HG03139 (cell line): ENCODE measurements around the gene GTPBP4.
"Not testable (repeated sequence)": the region's sequence is repeated elsewhere in the genome, so short reads cannot be mapped to it uniquely, and the experiment has no call there.

Experiments
- ATAC-seq: cut with Tn5 transposase; IDR thresholded peaks from one replicate; pipeline ENCODE4 v1.9.1; 2021; ENCODE audit not compliant: unreplicated experiment

The GTPBP4 gene

DNA sequence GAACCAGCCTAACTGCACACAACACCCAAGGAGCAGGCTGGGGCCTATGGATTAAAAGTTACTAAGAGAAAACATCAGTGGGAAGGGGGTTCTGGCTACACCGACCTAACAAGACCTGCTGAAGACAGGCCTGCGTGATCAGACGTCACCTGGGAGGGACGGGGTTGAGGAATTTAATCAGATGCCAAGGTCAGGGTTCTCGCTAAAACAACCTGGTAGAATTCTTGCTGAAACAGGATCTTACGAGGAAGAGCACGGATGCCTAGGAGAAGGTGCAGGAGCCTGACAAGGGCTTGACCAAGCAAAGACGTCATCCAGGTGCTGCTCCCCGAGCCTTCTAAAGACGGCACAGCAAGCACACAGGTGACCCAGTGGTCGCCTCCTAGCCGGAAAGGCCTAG lies 35.9 kb downstream of the GTPBP4 start:
- no peak for ATAC-seq

GRCh38 chr10:1025683-1026082 lies 37.4 kb downstream of the GTPBP4 start, which contains the start of gene IDI2:
Gene IDI2 (minus strand): TSS chr10:1025859. CDS start chr10:1024723, 1,136 bp downstream.
- no peak for ATAC-seq

DNA sequence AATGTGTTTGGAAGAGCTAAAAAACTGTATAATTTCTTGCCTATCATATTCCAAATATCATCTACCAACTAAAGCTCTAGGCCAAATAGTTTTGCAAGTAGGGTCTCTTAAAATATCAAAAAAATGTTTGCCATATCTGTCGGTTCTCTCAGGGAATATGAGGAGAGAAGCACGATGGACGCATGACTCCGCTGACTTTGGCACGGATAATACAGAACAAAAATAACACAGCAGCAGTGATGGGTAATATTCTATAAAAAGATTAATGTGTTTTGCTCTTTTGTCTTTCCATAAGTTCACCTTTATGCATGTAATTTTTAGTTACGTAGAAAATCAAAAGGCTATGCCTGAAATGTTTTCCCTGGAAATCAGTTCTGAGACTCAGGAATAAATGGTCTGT lies 38.3 kb downstream of the GTPBP4 start:
- ATAC-seq = no peak

GRCh38 chr10:1029838-1030237 lies 41.6 kb downstream of the GTPBP4 start:
- ATAC-seq = no peak

GRCh38 chr10:1033601-1034000 lies 45.4 kb downstream of the GTPBP4 start:
- ATAC-seq = no peak

DNA sequence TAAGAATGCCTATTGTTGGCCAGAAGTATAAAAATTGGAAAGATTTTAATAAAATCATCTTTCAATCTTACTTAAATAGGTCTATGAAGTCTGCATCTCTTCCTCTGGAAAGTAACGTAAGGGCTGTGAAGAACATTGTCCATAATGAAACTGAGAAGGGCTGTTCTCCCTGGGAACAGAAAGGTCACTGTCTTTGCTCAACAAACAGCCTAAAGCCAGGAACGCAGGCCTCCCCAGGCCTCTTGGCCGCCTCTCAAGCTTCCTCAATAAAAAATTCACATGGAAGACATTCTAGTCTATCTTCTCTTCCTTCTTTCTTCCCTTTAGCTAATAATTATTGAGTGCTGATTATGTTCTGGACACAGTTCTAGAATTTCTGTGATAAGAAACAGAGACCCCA lies 46.5 kb downstream of the GTPBP4 start:
- ATAC-seq = no peak

DNA sequence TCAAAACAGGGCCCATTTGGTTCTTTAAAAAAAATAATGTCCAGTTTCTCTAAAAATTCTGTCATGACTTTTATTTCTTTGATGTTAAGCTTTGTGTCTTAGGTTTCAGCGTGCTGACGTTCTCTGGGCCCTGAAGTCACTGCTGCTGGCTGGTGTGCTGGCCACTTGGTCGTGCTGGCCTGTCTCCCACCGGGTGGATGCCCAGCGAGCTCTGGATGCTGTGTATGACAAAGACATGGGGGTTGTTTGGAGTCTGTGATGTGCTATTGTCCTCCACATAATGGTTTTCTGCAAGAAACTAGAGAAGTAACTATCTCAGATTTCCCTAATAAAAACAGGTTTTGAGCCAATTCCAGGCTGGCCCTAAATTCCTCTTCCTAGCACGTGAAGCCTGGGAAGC lies 47.0 kb downstream of the GTPBP4 start:
- no peak for ATAC-seq

- ATAC-seq = no peak
These were observed 48.1 kb downstream of the GTPBP4 start for GRCh38 chr10:1036341-1036791.

- ATAC-seq = no peak
These were observed 48.9 kb downstream of the GTPBP4 start for GRCh38 chr10:1037098-1037497.

DNA sequence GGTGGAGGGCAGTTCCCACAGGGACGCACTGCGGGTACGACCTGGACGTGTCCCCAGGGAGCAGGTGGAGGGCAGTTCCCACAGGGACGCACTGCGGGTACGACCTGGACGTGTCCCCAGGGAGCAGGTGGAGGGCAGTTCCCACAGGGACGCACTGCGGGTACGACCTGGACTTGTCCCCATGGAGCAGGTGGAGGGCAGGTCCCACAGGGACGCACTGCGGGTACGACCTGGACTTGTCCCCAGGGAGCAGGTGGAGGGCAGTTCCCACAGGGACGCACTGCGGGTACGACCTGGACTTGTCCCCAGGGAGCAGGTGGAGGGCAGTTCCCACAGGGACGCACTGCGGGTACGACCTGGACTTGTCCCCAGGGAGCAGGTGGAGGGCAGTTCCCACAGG lies 50.5 kb downstream of the GTPBP4 start:
- not testable (repeated sequence) for ATAC-seq

DNA sequence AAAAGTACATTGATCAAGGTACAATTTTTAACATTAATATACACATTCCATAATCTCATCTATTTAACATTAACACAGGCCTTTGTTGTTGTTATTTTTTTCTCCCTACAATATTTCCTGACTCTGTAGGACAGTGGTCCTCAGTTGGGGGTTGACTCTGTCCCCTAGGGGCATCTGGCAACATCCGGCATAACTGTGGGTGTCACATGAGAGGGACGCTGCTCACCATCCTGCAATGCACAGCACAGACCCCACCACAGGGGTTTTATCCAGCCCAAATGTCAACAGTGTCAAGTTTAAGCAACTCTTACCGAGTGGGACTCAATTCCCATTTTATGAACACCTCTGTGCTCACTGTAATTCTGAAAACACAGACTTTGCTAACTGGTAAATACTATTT lies 51.9 kb downstream of the GTPBP4 start:
- ATAC-seq = no peak

DNA sequence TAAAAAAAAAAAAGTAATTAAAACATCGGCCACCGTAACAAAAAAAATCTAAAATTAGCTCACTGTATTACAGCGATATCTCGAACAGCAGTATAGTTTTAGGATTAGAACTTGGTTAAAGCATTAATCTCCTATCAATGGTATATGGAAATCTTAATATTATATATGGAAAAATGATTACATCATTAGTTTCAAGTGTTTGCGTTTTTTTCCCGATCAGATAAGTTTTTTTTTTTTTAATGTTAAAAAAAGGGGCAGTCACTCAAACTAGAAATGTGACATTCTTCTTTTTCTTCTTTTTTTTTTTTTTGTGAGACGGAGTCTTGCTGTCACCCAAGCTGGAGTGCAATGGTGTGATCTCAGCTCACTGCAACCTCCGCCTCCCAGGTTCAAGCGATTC lies 53.3 kb downstream of the GTPBP4 start:
- ATAC-seq = no peak

- peak; percentile 45 for ATAC-seq
These were observed 55.3 kb downstream of the GTPBP4 start for GRCh38 chr10:1043532-1043995.

DNA sequence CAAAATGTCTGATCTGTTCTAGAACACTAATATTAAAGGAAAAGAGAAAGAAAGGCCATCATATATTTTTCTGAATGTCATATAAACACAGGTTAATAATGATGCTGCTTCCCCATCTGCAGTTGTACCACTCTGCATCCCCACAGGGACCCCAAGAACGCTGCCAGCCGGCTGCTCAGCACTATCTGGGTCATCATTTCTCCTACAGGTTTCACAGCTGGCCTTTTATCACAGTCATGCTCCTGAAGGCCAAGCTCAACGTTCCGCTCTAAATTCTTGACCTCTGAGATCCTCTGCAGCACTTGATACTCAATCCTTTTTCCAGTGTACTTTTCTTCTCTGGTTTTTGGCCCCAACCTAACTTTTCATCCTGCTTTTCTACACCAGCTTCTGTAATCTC lies 55.9 kb downstream of the GTPBP4 start:
- ATAC-seq = no peak

- no peak for ATAC-seq
These were observed 56.7 kb downstream of the GTPBP4 start for GRCh38 chr10:1044964-1045363.

DNA sequence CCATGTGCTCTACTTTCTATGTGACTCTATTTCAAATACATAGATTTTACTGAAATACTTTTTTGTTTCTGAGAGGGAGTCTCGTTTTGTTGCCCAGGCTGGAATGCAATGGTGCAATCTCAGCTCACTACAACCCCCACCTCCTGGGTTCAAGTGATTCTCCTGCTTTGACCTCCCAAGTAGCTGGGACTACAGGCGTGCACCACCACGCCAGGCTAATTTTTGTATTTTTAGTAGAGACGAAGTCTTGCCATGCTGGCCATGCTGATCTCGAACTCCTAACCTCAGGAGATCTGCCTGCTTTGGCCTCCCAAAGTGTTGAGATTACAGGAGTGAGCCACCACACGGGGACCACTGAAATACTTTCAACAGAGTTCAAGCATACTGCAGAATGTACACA lies 57.2 kb downstream of the GTPBP4 start:
- ATAC-seq = no peak

DNA sequence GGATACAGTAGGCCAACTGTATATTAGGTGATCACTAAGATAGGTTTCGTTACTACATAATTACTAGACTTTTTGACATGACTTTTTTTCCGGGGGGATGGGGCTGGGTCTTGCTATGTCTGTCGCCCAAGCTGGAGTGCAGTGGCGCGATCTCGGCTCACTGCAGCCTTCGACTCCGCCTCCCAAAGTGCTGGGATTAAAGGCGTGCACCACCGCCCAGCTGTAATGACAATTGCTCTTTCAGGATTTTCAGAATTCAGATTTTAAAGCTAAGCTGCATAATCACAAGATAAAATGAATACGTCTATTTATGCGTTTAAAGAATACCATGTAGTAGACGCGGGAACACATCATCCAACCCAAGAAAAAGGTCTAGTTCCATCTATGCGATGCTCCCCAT lies 59.7 kb downstream of the GTPBP4 start:
- ATAC-seq = no peak

DNA sequence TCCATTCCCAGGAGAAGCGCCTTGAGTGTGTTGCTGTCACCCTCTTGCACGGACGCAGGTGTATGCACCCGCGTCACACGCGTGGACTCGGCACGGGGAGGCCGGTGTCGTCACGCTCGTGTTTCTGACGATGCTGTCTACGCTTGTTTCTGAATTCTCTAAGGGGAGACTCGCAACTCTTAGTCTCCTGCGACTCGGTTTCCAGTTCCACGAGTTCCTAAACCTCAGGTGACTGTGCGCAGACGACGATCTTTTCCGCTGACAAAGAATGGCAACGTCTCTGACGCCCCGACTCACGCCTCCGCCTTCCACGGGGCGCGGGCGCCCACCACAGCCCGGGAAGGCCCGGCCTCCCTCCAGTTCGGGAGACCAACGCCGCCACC lies 60.1 kb downstream of the GTPBP4 start:
- ATAC-seq = no peak

DNA sequence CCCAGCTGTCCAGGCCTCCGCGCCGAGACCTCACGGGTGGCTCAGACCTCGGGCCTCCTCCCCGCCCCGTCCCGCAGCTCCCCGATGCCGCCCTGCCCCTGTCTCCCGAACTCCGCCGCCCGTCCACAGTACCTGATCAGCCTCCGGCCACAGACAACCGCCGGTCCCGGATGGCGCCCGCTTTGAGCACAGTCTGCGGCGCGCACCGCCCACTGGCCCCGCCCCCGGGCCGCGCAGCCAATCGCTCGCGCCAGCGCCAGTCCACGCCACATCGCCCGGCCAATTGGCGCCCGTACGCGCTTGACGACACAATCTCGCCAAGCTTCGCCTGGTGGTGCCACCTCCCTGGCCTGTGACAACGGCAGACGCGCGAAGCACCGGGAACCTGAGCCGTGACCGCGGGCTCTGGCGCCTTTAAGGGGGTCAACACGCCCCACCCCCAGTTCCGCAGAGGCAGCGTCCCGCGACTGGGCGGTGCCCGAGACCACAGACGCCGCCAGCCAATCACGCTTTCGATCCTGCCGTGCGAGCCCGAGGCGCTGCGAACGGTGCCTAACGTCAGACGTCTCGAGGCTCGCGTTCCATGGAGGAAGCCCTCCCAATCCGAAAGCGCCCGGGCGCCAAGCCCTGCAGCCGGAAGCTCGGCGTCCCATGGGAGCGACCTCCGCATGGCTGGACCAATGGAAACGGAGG lies 60.6 kb downstream of the GTPBP4 start, which contains the start of gene IDI1:
Gene IDI1, minus strand, starts transcription at position 388 of the 693 bp plus-strand sequence. Its CDS starts 116 bp downstream, at position 272.
- ATAC-seq = peak; percentile 79

- ATAC-seq = no peak
These were observed 61.3 kb downstream of the GTPBP4 start for GRCh38 chr10:1049425-1049958.

GRCh38 chr10:1050145-1050544 lies 61.9 kb downstream of the GTPBP4 start:
- ATAC-seq = no peak

DNA sequence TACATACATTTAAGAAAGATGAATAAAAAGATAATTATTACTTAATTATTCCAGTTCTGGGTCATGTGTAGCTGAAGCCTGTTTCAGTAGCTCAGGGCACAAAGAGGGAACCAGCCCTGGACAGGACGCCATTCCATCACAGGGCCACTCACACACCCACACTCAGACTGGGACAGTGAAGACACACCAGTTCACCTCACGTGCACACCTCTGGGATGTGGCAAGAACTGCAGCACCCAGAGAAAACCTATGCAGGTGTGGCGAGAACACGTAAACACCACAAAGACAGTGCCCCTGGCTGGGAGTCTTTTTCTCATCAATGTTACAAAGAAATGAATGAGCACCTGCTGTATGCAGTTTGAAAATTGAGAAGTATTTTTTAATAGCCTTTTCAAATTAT lies 62.3 kb downstream of the GTPBP4 start:
- ATAC-seq = no peak

GRCh38 chr10:1054684-1055083 lies 66.5 kb downstream of the GTPBP4 start:
- ATAC-seq = no peak
